Endothelial cell of umbilical vein (primary cell): ENCODE data around the gene SCAF1. TPM values are rescaled to one million over a fixed set of nuclear protein-coding genes. Genes with fewer than 3 reads are reported as not detected.

ENCODE experiments used
- BruUV-seq: library from RNA; stranded (reverse); fragments of 400-500 nt; replicated peaks from 2 replicates; lab custom pipeline; 2021; lab: Mats Ljungman, UMichigan
- CTCF ChIA-PET: fragments of 300-600, 350-600 bp; sonication (Branson Sonifier 250); formaldehyde crosslinking; loops from one replicate; lab custom pipeline; 2021; ENCODE audit warnings: antibody characterized with exemption, inconsistent platforms; lab: Charles Lee
- POLR2A ChIA-PET: fragments of 300-600, 350-600 bp; sonication (Branson Sonifier 250); formaldehyde crosslinking; loops from one replicate; lab custom pipeline; 2021; ENCODE audit warnings: antibody characterized with exemption, inconsistent platforms; lab: Charles Lee
- DNase-seq: peaks from one replicate; pipeline ENCODE4 v3.0.0-alpha.2; 2011; ENCODE audit warnings: low read depth, low spot score
- FAIRE-seq: peaks from 2 replicates; lab custom pipeline; 2011; peaks lifted over from hg19 to GRCh38; lab: Jason Lieb, UNC
- H2AFZ ChIP-seq: 2 replicates; pipeline ENCODE4 v1.6.0; 2012; ENCODE audit warnings: low read depth, low read length, control low read depth, inconsistent platforms
- H3K27ac ChIP-seq: 2 replicates; pipeline ENCODE4 v1.5.1; 2011; ENCODE audit warnings: low read depth, mild to moderate bottlenecking, control low read depth, low read length, moderate library complexity; ENCODE audit not compliant: insufficient read depth
- H3K27me3 ChIP-seq, 2 experiments: 2 replicates each; pipeline versions ENCODE4 v1.6.0 to v1.6.1; 2011; ENCODE audit warnings: low read length in 2 of 2, mixed read lengths in 1 of 2; ENCODE audit not compliant: control insufficient read depth in 2 of 2, insufficient read depth in 2 of 2
- H3K36me3 ChIP-seq, 2 experiments: 2 replicates in 1 of 2; 3 replicates in 1 of 2; pipeline ENCODE4 v1.5.1; 2011; ENCODE audit warnings: low read length in 2 of 2, mild to moderate bottlenecking in 1 of 2, moderate library complexity in 1 of 2; ENCODE audit not compliant: control insufficient read depth in 2 of 2, insufficient read depth in 2 of 2; ENCODE audit errors: extremely low read depth in 1 of 2
- H3K4me1 ChIP-seq: 3 replicates; pipeline ENCODE4 v1.5.1; 2011; ENCODE audit warnings: mild to moderate bottlenecking, low read length; ENCODE audit not compliant: control insufficient read depth, insufficient read depth; ENCODE audit errors: extremely low read depth
- H3K4me2 ChIP-seq: 2 replicates; pipeline ENCODE4 v1.6.1; 2011; ENCODE audit warnings: low read length, control low read depth, mixed read lengths; ENCODE audit not compliant: insufficient read depth
- H3K4me3 ChIP-seq, 3 experiments: fragments of 200-600 bp in 1 of 3; sonication (generic), shearing (Covaris generic) in 1 of 3; replicated peaks in 1 of 3; 2 replicates each; pipeline ENCODE4 v1.5.1; 2011 to 2016; ENCODE audit warnings: control low read depth in 3 of 3, low read length in 3 of 3, mild to moderate bottlenecking in 2 of 3, inconsistent platforms in 1 of 3, low read depth in 1 of 3, moderate library complexity in 1 of 3; ENCODE audit not compliant: insufficient read depth in 1 of 3
- H3K79me2 ChIP-seq: 2 replicates; pipeline ENCODE4 v1.6.0; 2012; ENCODE audit warnings: low read length, inconsistent platforms; ENCODE audit not compliant: control insufficient read depth, insufficient read depth
- H3K9ac ChIP-seq: replicated peaks from 2 replicates; pipeline ENCODE3; 2011; ENCODE audit warnings: low read length, control low read depth; ENCODE audit not compliant: insufficient read depth; ENCODE audit errors: extremely low read depth
- H3K9me1 ChIP-seq: replicated peaks from 3 replicates; pipeline ENCODE4 v1.6.0; 2011; ENCODE audit warnings: mild to moderate bottlenecking, low read length; ENCODE audit not compliant: control insufficient read depth, insufficient read depth; ENCODE audit errors: extremely low read depth
- H3K9me3 ChIP-seq: replicated peaks from 2 replicates; pipeline ENCODE4 v1.5.1; 2012; ENCODE audit warnings: low read length, inconsistent platforms; ENCODE audit not compliant: control insufficient read depth, insufficient read depth
- H4K20me1 ChIP-seq: replicated peaks from 2 replicates; pipeline ENCODE3; 2011; ENCODE audit warnings: mild to moderate bottlenecking, low read length; ENCODE audit not compliant: control insufficient read depth, insufficient read depth; ENCODE audit errors: extremely low read depth
- CTCF ChIP-seq, 2 donors: IDR thresholded peaks; 1 replicate in 1 of 2; 2 replicates in 1 of 2; pipeline ENCODE4 v1.5.1; 2011; ENCODE audit warnings: low read length in 2 of 2, mild to moderate bottlenecking in 2 of 2, moderate library complexity in 2 of 2, control low read depth in 1 of 2, inconsistent platforms in 1 of 2, low read depth in 1 of 2; ENCODE audit not compliant: insufficient read depth in 1 of 2; ENCODE audit errors: extremely low read depth in 1 of 2
- EZH2 ChIP-seq: IDR thresholded peaks from 2 replicates; pipeline ENCODE4 v1.6.1; 2012; ENCODE audit warnings: borderline replicate concordance, low read depth, mild to moderate bottlenecking, moderate library complexity, low read length, inconsistent platforms; ENCODE audit not compliant: severe bottlenecking
- JUN ChIP-seq: IDR thresholded peaks from 2 replicates; pipeline ENCODE4 v1.6.1; 2011; ENCODE audit warnings: borderline replicate concordance, low read depth; ENCODE audit not compliant: insufficient read length, insufficient read depth
- MAX ChIP-seq: IDR thresholded peaks from 2 replicates; pipeline ENCODE4 v1.6.1; 2011; ENCODE audit not compliant: insufficient read depth, insufficient read length
- MYC ChIP-seq: IDR thresholded peaks from one replicate; pipeline ENCODE4 v1.6.1; 2011; ENCODE audit warnings: mild to moderate bottlenecking, low read depth, low read length
- POLR2A ChIP-seq: IDR thresholded peaks from 2 replicates; pipeline ENCODE4 v1.6.1; 2012; ENCODE audit warnings: low read depth, mild to moderate bottlenecking, control low read depth, low read length
- POLR2AphosphoS5 ChIP-seq: IDR thresholded peaks from 2 replicates; pipeline ENCODE4 v1.6.1; 2012; ENCODE audit warnings: low read depth, mild to moderate bottlenecking, control low read depth, low read length, moderate library complexity; ENCODE audit not compliant: insufficient read depth
- dilution Hi-C: fragments of 300-500 bp; cut with MboI; formaldehyde crosslinking; loops from one replicate; pipeline ENCODE4 v1.15.0; 2019; ENCODE audit warnings: low sequenced_read_pairs; ENCODE audit not compliant: extremely low pct_ligation_motif_present
- intact Hi-C: fragments of 100-400 bp; cut with micrococcal nuclease; formaldehyde crosslinking; loops from one replicate; pipeline ENCODE4 v1.10.0; 2022
- polyA plus RNA-seq, 4 experiments: library from polyadenylated mRNA; depleted of rRNA in 3 of 4; stranded (reverse) in 3 of 4; unstranded in 1 of 4; fragments of >200 nt; gene quantifications; 2 replicates each; pipeline versions ENCODE4 v1.2.1 to v1.2.3, GENCODE V29; 2011 to 2012; ENCODE audit warnings: missing spikeins in 1 of 4
- total RNA-seq: library from RNA; stranded (reverse); gene quantifications from 2 replicates; pipeline ENCODE4 v1.2.3, GENCODE V29; 2021

SCAF1 gene
- total and polyA plus RNA-seq, 2 donors (not counting 3 experiments of a cell fraction or from before 2014, with no cell fraction given): 13.3 to 75.8 TPM

GRCh38 chr19:49596954-49597702, 44.9 kb upstream of the SCAF1 start:
- Histone ChIP-seq H3K36me3 (peaks cover 11 to 46% of the 10 kb centered on the region in 2 experiments), H4K20me1 (no peaks in the 10 kb centered on the region), H2AFZ (no peak overlapping the region), H3K27me3 (no peaks in the 10 kb centered on the region), H3K4me1 (peaks cover 10% of the 10 kb centered on the region), H3K9me1 (no peaks in the 10 kb centered on the region), H3K27ac (no peak overlapping the region), H3K79me2 (peaks cover 47% of the 10 kb centered on the region), H3K9ac (no peak overlapping the region), H3K4me3 (no peak overlapping the region), H3K4me2 (no peak overlapping the region), H3K9me3 (no peaks in the 10 kb centered on the region)
- ChIA-PET CTCF (interaction anchor here (1.2 kb wide), 1 partner anchor 43 kb away, joined by 3 read pairs; the partner anchor contains the start of gene RRAS), POLR2A (no interaction called here)
- intact Hi-C loops (no loop called here), dilution Hi-C loops (no loop called here)
- FAIRE-seq (no peak), DNase-seq (no peak)
- TSS peak; percentile 12 for BruUV-seq
- TF ChIP-seq CTCF (IDR thresholded peaks at IDR 0.05; ENCODE audit: extremely low read depth in 1 of 2, insufficient read depth in 1 of 2, low read depth in 1 of 2, low read length in 2 of 2) (no peak), POLR2A (no peak), MYC (no peak), EZH2 (no peak), MAX (no peak), JUN (no peak), POLR2AphosphoS5 (no peak)
